Body of pancreas (tissue), 4 donors: ENCODE results near the gene MUC5B.

Experiments used
- POLR2A ChIP-seq, 3 donors: fragments of 450-650 bp; IDR thresholded peaks; one replicate each; pipeline ENCODE4 v1.6.1; 2016; ENCODE audit warnings: antibody characterized with exemption in 3 of 3, mild to moderate bottlenecking in 2 of 3
- TF ChIP-seq, protein P1 (sequence below), 7 experiments: fragments of 450-650 bp in 4 of 7; fragments of 200-600 bp in 3 of 7; sonication (generic) in 3 of 7; IDR thresholded peaks; one replicate each; pipeline ENCODE4 v1.5.1; 2016 to 2019; ENCODE audit warnings: antibody characterized with exemption in 7 of 7

DNA sequence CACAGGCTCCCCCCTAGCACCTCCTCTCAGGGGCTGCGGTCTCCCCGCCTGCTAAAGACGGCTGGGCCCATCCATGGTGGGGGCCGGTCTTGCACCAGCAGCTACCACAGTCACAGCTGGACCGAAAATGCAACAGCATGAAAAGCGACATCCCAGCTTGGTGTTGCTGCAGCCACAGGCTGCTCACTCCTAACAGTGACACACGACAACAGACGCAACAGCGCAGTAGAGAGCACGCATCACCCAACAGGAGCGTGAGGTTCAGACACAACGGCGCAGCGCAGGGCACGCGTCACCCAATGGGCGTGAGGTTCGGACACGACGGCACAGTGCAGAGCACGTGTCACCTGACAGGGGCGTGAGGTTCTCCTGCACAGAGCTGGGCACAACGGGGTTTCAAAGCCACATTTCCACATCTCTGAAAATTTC, 62.5 kb downstream of the MUC5B start:
- TF ChIP-seq, protein P1, sequence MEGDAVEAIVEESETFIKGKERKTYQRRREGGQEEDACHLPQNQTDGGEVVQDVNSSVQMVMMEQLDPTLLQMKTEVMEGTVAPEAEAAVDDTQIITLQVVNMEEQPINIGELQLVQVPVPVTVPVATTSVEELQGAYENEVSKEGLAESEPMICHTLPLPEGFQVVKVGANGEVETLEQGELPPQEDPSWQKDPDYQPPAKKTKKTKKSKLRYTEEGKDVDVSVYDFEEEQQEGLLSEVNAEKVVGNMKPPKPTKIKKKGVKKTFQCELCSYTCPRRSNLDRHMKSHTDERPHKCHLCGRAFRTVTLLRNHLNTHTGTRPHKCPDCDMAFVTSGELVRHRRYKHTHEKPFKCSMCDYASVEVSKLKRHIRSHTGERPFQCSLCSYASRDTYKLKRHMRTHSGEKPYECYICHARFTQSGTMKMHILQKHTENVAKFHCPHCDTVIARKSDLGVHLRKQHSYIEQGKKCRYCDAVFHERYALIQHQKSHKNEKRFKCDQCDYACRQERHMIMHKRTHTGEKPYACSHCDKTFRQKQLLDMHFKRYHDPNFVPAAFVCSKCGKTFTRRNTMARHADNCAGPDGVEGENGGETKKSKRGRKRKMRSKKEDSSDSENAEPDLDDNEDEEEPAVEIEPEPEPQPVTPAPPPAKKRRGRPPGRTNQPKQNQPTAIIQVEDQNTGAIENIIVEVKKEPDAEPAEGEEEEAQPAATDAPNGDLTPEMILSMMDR (IDR thresholded peaks at IDR 0.05): no peak
- no peak for TF ChIP-seq POLR2A (IDR thresholded peaks at IDR 0.05)
